CD1c-positive myeloid dendritic cell (primary cell): ENCODE data around the gene RXRA.
A peak's percentile ranks its signal among the peaks of the same experiment; 100 is the strongest.

ENCODE experiments used
- DNase-seq: peaks from one replicate; pipeline ENCODE4 v3.0.0-alpha.2; 2016; ENCODE audit errors: extremely low spot score

RXRA gene

DNA sequence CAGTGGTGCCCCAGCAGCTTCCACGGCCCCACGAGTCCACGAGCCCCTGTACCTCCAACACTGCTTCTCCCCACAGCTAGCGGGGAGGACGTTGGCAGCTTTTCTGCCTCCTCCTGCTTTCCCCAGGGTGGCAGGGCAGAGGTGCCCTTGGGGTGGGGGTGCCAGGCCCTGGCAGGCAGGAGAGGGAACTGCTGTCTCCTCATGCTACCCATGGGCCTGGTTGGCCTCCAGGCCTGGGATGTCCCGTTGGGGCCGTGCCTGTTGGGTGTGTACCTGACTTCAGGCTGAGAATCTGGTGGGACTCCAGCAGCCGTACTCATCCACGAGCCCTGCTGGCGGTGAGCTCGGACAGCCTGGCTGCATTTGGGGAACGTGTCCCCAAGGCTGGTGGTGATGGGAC is 27.3 kb downstream of the RXRA start:
- no peak for DNase-seq

DNA sequence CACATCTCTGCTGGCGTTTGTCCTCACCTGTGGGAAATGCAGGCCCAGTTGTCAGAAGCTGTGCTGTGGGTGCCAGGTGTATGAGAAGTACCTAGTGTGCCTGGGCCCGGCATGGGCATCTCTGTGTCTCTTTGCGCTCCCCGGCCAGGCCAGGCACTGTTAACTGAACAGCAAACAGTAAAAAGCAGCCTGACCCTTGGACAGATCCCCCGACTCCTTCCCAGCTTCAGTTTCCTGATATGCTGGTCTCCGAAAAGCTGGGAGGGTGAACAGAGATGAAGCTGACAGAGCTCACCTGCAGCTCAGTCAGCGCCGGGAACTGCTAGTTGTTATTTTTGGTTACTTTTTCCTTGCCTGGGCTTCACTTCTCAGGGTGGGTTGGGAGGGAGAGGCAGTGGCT is 28.9 kb downstream of the RXRA start:
- DNase-seq: no peak

DNA sequence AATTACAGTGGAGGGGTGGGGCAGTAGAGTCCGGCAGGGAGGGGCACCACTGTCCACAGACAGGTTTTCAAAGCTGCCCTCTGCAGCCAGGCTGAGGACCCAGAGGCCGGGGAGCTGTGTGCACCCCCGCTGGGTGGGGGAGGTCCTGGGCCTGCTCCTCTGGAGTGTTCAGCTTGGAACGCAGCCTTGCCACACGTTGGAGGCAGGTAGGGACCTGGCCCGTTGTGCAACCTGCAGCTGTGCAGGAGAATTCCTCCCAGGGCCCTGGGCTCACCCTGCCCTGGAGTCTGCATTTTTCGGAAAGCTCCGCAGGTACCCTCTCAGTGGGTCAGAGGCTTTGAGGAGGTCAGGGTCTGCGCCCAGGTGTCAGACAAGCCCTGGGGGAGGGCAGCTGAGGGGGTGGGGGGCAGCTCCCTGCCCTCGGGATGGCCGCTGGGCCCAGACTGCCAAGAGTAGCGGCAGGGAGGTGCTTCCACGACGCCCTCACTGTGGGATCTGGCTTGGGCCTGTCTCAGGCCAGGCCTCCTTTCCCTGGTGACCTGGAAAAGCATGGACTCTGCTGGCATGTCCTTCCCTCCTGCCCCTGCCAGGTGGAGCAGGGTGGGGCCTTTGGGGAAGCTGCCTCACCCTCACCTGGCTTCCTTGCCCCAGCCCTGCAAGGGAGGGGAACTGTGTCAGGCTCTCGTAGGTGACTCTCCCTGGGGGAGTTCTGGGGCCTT is 29.5 kb downstream of the RXRA start:
- no peak for DNase-seq

DNA sequence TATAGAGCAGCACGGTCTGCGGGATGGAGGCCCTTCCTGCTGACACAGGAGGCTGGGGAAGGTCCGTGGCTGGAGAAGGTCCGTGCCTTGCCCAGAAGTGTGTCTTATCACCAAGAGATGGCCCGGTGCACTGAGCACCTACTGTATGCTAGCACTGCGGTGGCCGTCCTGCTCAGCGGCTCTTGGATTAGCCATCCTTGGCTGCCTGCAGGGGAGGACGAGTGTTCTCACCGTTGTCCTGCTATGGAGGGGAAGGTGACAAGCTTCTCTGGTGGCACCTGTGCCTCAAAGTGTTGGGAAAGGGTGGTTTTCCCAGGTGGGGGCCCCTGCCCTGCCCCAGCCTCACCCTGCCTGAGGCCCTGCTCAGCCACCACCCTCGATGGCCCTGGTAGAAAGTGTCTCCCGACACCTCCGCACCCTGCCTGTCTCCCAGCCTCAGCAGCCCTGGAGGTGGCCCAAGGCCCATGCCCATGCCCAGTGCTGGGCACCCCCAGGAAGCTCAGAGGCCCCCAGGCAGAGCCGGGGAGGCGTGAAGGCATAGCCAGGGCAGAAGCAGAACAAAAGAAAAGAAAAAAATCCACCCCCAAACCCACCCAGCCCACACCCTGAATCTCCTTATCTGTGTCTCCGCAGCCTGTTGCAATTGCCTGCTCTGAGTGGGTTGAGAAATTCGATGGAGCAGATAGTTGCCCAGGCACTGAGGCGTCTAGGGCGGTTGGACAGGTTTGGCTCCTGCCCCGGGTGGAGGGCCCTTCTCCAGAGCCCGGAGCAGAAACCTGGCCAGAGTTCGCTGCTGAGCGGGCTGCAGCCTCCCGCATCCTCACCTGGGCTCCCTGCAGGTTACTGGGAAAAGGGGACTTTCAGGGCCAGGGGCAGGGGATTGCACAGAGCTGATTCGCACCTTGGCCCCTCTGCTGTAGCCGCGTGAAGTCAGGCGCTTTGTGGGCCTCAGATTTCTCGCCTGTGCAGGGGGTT is 30.5 kb downstream of the RXRA start:
- DNase-seq: no peak

DNA sequence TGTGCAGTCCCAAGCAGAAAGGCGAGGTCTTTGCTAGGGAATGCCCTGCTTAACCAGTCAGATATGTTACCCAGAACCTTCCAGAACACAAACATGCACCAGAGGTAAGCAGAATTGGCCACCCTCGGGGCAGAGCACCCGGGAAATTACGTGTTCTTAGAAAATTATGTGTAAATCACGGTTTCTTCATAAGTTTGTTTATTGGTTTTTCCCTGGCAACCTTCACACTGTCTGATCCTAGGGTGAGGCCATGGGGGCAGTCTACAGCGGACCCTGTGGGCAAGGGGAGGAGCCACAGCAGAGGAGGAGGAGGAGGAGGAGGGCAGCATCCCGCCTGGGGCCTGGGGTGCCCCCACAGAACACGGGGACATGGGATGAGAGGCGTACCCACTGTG is 31.4 kb downstream of the RXRA start:
- no peak for DNase-seq

DNA sequence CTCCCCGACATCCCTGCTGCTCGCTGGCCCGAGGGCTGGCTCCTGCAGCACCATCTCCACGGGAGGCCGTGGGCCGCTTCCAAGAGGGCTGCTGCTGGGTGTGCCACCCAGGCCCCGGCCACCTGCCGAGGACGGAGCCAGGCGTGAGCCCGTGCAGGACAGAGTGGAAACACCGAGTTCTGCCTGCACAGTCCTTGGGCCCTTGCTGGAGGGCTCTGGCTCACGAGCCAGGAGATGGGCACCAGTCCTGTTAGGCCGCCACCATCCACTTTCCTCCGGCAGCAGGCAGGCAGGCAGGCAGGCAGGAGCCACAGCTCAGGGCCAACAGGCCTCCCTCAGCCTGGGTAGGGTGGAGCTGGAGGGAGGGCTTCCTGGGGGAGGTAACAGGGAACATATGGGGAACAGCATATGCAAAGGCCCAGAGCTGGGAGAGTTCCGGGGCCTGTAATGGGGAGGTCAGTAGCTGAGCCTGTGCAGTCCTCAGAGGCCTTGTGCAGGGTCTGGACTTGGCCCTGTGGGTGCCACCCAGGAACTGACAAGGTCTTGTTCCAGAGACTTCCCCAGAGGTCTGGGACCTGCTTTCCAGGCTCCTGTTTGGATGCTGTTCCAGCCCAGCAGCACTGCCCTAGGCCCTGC is 31.9 kb downstream of the RXRA start:
- no peak for DNase-seq

DNA sequence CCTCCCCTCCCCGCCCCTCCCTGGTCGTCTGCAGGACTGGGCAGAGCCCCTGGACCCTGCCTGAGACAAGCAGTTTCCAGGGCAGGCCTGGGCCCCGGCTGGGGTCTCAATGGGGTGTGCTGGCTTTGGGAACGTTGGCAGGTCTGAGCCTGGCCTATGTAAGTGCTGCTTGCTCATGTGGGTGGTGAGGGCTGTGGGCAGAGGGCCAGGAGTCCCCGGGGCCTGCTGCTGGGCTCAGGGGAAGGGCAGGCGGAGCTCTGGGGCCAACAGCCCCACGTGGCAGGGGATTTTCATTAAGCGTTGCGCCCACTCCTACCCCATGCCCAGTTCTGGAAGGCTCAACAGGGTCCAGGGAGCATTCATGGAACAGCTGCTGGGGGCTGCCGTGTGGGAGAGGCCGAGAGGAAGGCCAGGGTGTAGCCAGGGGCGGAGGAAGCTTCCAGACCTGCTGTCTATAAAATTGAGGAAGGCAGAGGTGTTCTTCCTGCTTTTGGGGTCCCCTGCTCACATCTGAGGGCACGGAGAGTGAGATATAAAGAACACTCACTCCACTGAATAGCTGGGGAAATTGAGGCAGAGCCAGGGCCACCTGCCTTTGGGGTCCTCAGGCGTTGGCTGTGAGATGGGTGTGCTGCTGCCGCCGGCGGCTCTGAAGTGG is 32.5 kb downstream of the RXRA start:
- no peak for DNase-seq

DNA sequence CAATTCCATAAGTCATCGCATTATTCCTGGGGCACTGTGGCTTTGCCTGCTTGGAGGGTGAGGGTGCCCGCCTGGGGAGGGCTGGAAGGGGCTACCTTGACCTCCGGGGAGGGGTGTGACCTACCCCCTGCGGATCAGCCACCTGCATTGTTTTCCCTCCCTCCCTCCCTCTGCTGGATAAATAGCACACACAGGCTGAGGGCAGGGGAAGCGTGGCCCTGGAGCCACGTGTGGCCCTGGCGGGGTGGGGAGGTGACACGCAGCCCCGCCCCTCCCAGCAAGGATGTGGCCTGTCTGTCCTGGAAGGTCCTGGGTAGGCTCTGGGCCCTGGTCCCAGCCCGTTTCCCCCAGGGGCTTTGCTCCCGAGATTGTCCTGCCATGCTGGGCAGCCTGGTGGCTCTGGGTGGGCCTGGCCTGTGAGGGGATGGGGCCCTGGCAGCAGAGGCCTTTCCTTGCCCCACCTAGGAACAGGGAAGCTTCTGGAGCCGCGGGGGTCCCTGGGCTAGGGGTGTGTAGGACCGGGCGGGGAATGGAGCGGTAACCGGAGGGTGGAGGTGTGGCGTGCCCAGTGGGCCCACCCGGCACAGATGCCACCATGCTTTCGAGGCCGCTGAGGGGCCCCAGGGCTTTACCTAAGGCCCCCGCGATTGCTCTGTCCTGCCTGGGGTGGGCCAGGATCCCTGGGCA is 33.4 kb downstream of the RXRA start:
- DNase-seq: no peak

DNA sequence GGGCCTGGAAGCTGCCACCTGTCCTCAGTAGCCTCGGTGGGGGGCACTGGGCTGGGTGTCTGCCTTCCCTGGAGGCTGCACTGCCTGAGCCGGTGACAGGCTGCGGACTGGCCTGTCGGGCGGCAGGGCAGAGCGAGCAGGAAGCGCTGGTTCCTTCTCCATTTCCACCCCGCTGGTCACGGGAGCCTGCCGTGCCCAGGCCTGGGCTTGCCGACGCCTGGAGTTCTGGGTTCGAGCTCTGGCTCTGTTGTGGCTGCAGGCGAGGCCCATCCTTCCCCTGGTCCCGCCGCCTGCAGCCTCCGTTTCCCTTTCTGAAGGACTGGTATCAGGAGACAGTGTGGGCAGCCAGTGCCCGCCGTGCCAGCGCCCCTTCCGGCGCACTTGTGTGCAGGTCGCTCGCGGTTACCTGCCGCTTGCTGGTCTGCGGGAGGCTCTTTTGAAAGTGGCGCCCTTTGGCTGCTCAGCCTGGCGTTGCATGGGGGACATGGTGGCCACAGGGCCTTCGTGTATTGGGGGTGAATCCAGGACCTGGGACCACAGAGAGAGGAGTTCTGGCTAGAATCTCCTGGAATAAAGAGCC is 34.0 kb downstream of the RXRA start:
- DNase-seq: peak; percentile 51

DNA sequence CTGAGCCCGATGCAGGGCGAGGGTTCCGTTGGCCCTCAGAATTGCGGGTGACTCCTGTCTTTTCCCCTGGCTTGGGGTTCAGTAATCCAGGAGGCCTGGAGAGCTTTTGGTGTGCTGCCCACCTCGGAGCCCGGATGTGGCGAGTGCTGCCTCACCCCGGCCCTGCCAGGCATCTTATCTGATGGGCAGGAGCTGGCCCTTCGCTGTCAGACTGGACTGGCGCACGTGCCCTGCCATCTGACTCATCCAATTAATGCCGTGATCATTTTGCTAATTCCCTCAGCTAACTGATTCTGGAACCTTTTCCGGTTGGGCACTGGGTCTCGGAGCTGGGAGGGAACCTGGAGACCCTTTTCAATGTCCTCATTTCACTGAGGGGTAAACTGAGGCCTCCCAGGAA is 34.6 kb downstream of the RXRA start:
- no peak for DNase-seq

DNA sequence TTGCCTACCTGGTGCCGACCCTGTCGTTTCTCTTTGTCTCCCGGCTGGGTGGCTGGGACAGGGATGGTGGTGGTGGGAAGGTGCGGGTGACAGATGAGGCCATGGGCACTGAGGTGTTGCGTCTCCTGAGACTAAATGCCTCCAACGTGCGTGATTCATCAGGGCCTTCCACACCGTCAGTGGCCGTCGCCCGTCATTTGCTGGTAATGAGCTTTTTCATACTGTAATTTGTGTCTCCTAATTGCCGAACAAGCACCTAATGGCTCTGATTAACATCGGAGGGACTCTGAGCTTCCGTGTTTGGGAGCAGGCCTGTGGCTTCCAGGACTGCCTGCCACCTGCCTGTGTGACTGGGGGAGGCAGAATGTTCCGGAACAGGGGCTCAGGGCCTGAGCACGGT is 35.2 kb downstream of the RXRA start:
- DNase-seq: no peak

DNA sequence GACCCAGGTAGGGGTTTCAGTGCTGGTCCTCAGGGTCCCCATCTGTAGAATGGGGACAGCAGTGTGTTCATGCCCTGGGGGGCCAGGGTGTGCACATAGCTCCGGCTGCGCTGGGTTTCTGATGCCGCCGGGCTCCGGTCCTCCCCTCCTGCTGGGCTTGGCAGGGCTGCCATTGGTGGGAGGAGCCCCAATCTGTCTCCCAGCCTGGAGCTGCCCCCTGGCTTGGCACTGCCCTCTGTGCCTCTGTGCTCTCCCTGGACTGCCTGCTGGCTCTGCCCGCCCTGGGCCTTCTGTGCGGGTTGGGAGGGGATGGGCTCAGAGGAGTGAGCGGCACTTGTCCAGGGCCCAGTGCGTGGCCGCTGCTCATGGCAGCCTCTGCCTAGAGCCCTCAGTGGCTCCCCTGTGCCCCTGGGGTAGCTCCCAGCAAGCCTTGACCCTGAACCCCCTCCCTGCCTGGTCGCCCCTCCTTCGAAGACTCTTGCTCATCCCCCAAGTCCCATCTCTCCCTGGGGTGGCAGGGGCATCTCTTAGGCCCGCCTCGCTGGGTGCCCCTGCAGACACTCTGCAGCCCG is 35.7 kb downstream of the RXRA start:
- no peak for DNase-seq

DNA sequence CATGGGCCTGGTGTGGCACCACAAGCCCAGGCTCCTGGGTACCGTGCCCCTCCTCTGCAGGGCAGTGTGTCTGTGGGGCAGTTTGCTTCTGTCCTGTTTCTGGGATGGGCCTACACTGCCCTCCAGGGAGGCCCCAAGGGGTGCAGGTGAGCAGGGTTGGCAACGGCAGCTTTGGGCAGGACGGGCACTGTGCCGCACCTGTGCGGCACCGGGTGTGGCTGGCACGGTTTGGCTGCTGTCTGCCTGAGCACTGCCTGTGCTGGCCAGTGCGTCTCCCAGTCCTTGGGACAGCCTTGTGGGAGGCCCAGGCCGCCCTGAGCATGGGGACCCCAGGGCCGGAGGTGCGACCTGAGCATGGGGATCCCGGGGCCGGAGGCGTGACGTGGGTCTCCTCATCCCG is 37.2 kb downstream of the RXRA start:
- DNase-seq: no peak

DNA sequence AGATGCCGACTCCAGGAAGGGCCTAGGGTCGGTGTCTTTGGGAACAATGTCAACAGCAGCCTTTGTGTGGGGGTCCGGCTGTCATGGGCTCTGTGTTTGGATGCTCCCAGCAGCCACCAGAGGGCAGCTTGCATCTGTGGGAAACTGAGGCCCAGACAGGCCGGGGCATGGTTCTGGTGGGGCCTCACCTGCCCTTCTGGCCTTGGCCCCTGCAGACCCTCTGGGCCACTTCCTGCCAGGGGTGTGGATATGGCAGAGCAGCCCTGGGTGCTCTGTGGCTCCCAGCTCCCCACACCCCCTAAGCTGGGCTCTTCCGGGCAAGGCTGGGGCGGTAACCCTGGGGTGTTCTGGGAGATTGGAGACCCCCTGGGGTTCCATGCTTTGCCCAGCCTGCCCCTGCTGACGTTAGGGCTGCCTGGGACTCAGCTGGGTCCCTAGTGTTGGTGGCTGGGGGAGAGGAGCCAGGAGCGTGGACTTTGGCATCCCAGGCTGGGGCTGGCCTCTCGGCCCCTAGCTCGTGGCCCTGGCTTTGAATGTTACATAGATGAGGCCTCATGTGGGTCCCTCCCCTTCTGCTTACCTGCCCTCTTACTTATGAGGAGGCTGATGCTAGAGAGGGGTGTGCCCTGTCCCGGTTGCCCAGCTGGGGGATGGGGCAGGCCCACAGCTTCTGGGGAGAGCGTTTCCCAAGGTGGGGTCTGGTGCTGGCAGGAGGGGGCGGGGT is 38.3 kb downstream of the RXRA start:
- DNase-seq: no peak

DNA sequence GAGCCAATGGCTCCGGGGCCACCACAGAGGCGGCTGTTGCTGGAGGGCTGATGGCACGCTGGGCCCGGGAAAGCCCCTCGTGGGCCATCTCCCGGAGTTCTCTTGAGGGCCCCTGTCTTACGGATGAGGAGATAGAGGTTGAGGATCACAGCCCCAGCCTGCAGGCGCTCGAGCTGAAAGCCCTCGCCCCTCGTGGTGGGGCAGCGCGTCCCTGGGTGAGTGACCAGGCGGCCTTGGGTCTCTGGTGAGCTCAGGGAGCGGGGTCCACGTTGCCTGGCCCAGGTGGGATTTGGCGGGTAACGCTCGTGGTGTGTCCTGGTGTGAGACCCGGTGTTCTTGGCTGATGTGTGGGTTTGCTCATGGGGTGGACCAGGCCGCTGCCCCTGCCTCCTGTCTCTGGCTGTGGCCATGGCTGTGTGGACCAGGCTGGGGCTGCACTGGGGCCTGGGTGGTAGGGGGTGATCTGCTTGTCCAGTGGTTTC is 38.9 kb downstream of the RXRA start:
- DNase-seq: no peak

DNA sequence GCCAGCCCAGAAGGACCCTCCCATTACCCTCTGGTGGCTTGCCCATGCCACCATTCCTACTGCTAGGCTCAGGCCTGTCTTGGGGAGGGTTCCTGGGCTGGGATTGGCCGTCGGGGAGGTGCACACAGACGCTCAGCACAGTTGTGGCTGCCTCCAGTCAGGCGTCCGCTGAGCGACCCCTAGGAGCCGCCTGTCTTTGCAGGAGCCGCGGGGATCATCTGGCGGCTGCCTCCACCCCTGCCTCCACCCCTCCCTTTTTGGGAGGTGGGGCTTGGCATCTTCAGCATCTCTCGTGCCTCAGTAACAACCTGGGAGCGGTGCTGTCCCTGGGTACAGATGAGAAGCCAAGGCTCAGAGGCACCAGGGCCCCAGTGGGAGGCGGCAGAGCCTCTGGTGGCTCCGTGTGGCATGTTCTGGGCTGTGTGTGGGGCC is 39.6 kb downstream of the RXRA start:
- DNase-seq: no peak

DNA sequence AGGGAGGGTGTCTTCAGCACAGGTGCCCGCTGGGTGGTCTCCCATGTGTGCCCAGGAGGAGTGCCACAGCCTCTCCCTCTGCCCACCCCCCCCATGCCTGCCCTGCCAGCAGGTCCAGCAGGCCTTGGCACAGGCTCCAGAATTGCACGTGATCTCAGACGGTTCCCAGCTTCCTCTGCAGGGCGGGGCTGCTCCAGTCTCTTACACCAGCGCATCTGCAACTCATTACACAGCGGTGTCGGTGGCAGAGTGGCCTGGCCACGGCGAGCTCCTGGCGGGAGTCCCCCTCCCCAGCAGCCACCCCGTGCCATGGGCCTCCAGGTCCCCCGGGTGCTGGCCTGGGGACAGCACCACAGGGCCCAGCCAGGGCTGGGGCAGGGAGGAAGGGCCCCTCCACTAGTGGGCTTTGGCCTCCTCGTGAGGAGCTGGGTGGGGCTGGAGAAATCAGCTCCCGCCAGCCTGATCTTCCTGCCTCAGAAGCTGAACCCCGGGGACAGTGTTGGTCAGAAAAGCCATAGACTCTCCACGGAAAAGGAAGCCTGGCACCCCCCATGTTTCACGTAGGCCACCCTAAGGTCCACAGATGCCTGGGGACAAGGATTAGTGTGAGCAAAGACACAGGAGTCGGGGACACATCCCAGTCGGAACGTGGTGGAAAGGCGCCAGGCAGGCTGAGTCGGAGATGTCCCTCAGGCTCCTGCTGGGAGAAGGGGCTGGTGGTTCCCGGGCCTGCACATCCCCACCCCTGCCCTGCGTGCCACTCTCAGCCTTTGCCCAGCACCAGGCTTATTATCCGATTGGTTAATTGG is 40.2 kb downstream of the RXRA start:
- DNase-seq: peak; percentile 83

DNA sequence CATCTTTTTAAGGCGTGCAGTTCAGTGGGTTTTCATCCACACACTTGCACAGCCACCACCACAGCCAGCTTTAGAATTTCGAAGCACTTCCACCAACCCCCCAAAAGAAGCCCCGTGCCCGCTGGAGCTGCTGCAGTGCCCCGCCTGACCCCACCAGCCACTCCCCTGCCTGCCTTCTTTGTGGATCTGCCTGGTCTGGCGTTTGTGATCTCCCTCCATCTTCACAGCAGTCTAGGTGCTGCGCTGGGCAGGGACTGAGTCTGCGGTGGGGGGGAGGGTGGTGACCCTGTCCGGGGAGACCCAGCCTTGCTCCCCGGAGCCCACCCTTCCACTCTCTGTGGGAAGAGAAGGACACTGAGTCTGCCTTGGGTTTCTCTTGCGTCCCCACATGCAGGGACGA is 40.8 kb downstream of the RXRA start:
- DNase-seq: no peak
